MG63 (cell line): ENCODE data around the gene GPATCH2L. TPM values are rescaled to one million over a fixed set of nuclear protein-coding genes. Genes with fewer than 3 reads are reported as not detected.

Source experiments
- DNase-seq: peaks from one replicate; pipeline ENCODE4 v3.0.0-alpha.2; 2020
- H3K27me3 ChIP-seq: fragments of 250-450 bp; sonication (Bioruptor Pico); 2 replicates; pipeline ENCODE4 v1.5.1; 2020; ENCODE audit warnings: mild to moderate bottlenecking, moderate library complexity
- H3K36me3 ChIP-seq: fragments of 250-450 bp; sonication (Bioruptor Pico); 2 replicates; pipeline ENCODE4 v1.5.1; 2020; ENCODE audit warnings: mild to moderate bottlenecking, moderate library complexity
- H3K4me3 ChIP-seq: fragments of 250-450 bp; sonication (Bioruptor Pico); 2 replicates; pipeline ENCODE4 v1.5.1; 2020; ENCODE audit warnings: mild to moderate bottlenecking, moderate library complexity
- H3K9me3 ChIP-seq: fragments of 250-450 bp; sonication (Bioruptor Pico); 2 replicates; pipeline ENCODE4 v1.5.1; 2020; ENCODE audit warnings: mild to moderate bottlenecking, moderate library complexity
- total RNA-seq: library from RNA; depleted of rRNA; stranded (reverse); fragments of >200 nt; shearing (Covaris generic); gene quantifications from 2 replicates; pipeline ENCODE4 v1.2.3, GENCODE V29; 2014; ENCODE audit warnings: low replicate concordance

Gene GPATCH2L
- total RNA-seq, 1 experiment from 2014 or later, result 17.5 TPM

- no peaks in the 10 kb centered on the region for H3K9me3 ChIP-seq
- H3K27me3 ChIP-seq, result no peaks in the 10 kb centered on the region
- no peak overlapping the region for H3K4me3 ChIP-seq
- no peak for DNase-seq
- peaks cover 34% of the 10 kb centered on the region for H3K36me3 ChIP-seq
These were observed 18.1 kb downstream of the GPATCH2L start for GRCh38 chr14:76169776-76170175.

GRCh38 chr14:76174982-76175381, 23.3 kb downstream of the GPATCH2L start:
- no peaks in the 10 kb centered on the region for H3K9me3 ChIP-seq
- no peaks in the 10 kb centered on the region for H3K27me3 ChIP-seq
- DNase-seq, result no peak
- peaks cover 20% of the 10 kb centered on the region for H3K36me3 ChIP-seq
- H3K4me3 ChIP-seq, result no peak overlapping the region

- no peak for DNase-seq
- H3K9me3 ChIP-seq, result no peaks in the 10 kb centered on the region
- H3K36me3 ChIP-seq, result peaks cover 21% of the 10 kb centered on the region
- no peak overlapping the region for H3K4me3 ChIP-seq
- H3K27me3 ChIP-seq, result no peaks in the 10 kb centered on the region
These were observed 24.2 kb downstream of the GPATCH2L start for GRCh38 chr14:76175942-76176341.

- no peaks in the 10 kb centered on the region for H3K9me3 ChIP-seq
- no peak for DNase-seq
- H3K4me3 ChIP-seq, result no peak overlapping the region
- peaks cover 23% of the 10 kb centered on the region for H3K36me3 ChIP-seq
- no peaks in the 10 kb centered on the region for H3K27me3 ChIP-seq
These were observed 29.8 kb downstream of the GPATCH2L start for GRCh38 chr14:76181546-76181945.

GRCh38 chr14:76186308-76187027, 34.7 kb downstream of the GPATCH2L start:
- no peak for DNase-seq
- H3K27me3 ChIP-seq, result no peaks in the 10 kb centered on the region
- H3K4me3 ChIP-seq, result no peak overlapping the region
- peaks cover 10% of the 10 kb centered on the region for H3K36me3 ChIP-seq
- no peaks in the 10 kb centered on the region for H3K9me3 ChIP-seq

GRCh38 chr14:76191297-76191696, 39.6 kb downstream of the GPATCH2L start:
- no peak for DNase-seq
- Histone ChIP-seq H3K36me3 (peaks cover 19% of the 10 kb centered on the region), H3K27me3 (no peaks in the 10 kb centered on the region)

GRCh38 chr14:76193696-76194095, 42.0 kb downstream of the GPATCH2L start:
- no peak for DNase-seq

More at GRCh38 chr14:76191297-76191696, 39.6 kb downstream of the GPATCH2L start:
- Histone ChIP-seq H3K4me3 (no peak overlapping the region), H3K9me3 (no peaks in the 10 kb centered on the region)

GRCh38 chr14:76194327-76194726, 42.6 kb downstream of the GPATCH2L start:
- no peak for DNase-seq
- H3K4me3 ChIP-seq, result no peak overlapping the region
- no peaks in the 10 kb centered on the region for H3K9me3 ChIP-seq
- peaks cover 16% of the 10 kb centered on the region for H3K36me3 ChIP-seq
- H3K27me3 ChIP-seq, result no peaks in the 10 kb centered on the region

More at GRCh38 chr14:76193696-76194095, 42.0 kb downstream of the GPATCH2L start:
- no peaks in the 10 kb centered on the region for H3K27me3 ChIP-seq
- H3K36me3 ChIP-seq, result peaks cover 18% of the 10 kb centered on the region
- no peak overlapping the region for H3K4me3 ChIP-seq
- H3K9me3 ChIP-seq, result no peaks in the 10 kb centered on the region

GRCh38 chr14:76195003-76195402, 43.3 kb downstream of the GPATCH2L start:
- no peak overlapping the region for H3K4me3 ChIP-seq
- no peaks in the 10 kb centered on the region for H3K9me3 ChIP-seq
- H3K36me3 ChIP-seq, result peaks cover 14% of the 10 kb centered on the region
- no peaks in the 10 kb centered on the region for H3K27me3 ChIP-seq
- no peak for DNase-seq

GRCh38 chr14:76196980-76197695, 45.4 kb downstream of the GPATCH2L start:
- Histone ChIP-seq H3K36me3 (peaks cover 19% of the 10 kb centered on the region), H3K9me3 (no peaks in the 10 kb centered on the region), H3K4me3 (no peak overlapping the region), H3K27me3 (no peaks in the 10 kb centered on the region)
- no peak for DNase-seq

- Histone ChIP-seq H3K9me3 (no peaks in the 10 kb centered on the region), H3K36me3 (peaks cover 11% of the 10 kb centered on the region), H3K27me3 (no peaks in the 10 kb centered on the region), H3K4me3 (no peak overlapping the region)
- no peak for DNase-seq
These were observed 49.4 kb downstream of the GPATCH2L start for GRCh38 chr14:76201162-76201561.

GRCh38 chr14:76203086-76204001, 51.6 kb downstream of the GPATCH2L start:
- peak; percentile 85 for DNase-seq
- Histone ChIP-seq H3K27me3 (no peaks in the 10 kb centered on the region), H3K4me3 (no peak overlapping the region), H3K36me3 (peaks cover 15% of the 10 kb centered on the region), H3K9me3 (no peaks in the 10 kb centered on the region)

GRCh38 chr14:76204461-76205230, 52.9 kb downstream of the GPATCH2L start:
- H3K9me3 ChIP-seq, result no peaks in the 10 kb centered on the region
- H3K36me3 ChIP-seq, result peaks cover 13% of the 10 kb centered on the region
- H3K4me3 ChIP-seq, result no peak overlapping the region
- no peaks in the 10 kb centered on the region for H3K27me3 ChIP-seq
- no peak for DNase-seq

GRCh38 chr14:76205708-76206107, 54.0 kb downstream of the GPATCH2L start:
- H3K9me3 ChIP-seq, result no peaks in the 10 kb centered on the region
- H3K4me3 ChIP-seq, result no peak overlapping the region
- peaks cover 13% of the 10 kb centered on the region for H3K36me3 ChIP-seq
- no peaks in the 10 kb centered on the region for H3K27me3 ChIP-seq
- no peak for DNase-seq

- no peaks in the 10 kb centered on the region for H3K27me3 ChIP-seq
- H3K36me3 ChIP-seq, result peaks cover 6% of the 10 kb centered on the region
- no peaks in the 10 kb centered on the region for H3K9me3 ChIP-seq
- H3K4me3 ChIP-seq, result no peak overlapping the region
- DNase-seq, result no peak
These were observed 56.6 kb downstream of the GPATCH2L start for GRCh38 chr14:76208340-76208739.

- H3K27me3 ChIP-seq, result no peaks in the 10 kb centered on the region
- H3K9me3 ChIP-seq, result no peaks in the 10 kb centered on the region; the same call in 1 of the 2 replicates
- H3K36me3 ChIP-seq, result peaks cover 2% of the 10 kb centered on the region; the same call in 1 of the 2 replicates
- no peak overlapping the region for H3K4me3 ChIP-seq
- DNase-seq, result no peak
These were observed 60.5 kb downstream of the GPATCH2L start for GRCh38 chr14:76212242-76212641.
